WI38 (cell line): Measurements from ENCODE around the gene AGPAT2.

Experiments used
- H3K4me3 ChIP-seq: 2 replicates; pipeline ENCODE4 v1.5.1; 2011; ENCODE audit warnings: low read depth, mild to moderate bottlenecking, control low read depth, low read length
- CTCF ChIP-seq: IDR thresholded peaks from 2 replicates; pipeline ENCODE4 v1.5.1; 2012; ENCODE audit warnings: low read depth, mild to moderate bottlenecking, control low read depth, low read length

The AGPAT2 gene

DNA sequence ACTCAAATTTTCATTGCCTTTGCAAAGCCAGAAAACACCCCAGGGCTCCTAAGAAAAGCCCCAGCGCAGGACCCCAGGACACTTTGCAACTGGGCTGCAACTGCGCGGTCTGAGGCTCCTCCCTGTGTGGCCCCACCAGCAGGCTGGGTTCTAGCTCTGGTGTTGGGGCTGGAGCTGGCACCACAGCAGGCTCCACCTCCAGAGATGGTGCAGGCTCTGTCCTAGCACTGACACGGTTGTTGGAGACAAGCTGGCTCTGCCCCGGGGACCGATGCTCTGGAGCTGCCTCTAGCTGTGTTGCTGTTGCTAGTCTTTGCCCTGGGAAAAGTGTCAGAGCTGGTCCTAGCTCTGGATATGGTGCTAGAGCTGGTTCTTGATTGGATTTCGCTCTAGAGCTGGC lies 41.9 kb upstream of the AGPAT2 start:
- TF ChIP-seq CTCF, result no peak
- peak overlapping the region; percentile 84 for H3K4me3 ChIP-seq

DNA sequence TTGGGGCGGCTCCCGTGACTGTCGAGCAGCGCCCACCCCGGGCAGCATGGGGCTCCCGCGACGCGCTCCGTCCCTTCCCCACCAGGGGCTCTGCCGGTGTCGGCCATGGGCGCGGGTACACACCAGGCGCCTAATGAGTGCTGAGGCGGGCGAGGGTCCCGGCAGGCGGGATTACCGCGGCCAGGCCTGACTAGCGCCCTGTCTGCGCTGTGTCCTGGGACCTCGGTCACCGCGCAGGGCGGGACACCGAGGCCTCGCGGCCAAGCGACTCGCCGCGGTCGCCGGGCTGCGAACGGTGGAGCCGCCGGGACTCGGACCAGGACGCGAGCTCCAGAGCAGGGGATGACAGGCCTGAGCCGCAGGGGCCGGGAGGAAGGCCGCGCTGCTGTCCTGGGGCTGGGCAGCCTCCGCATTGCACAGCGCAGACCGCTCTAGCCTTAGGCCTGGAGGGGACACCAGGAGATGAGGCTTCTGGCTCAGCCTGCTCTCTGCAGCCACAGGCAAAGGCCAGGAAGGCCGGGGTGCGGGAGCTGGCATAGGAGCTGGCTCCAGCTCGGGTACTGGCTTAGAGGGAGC lies 41.4 kb upstream of the AGPAT2 start:
- peak overlapping the region; percentile 84 for H3K4me3 ChIP-seq
- no peak for TF ChIP-seq CTCF

DNA sequence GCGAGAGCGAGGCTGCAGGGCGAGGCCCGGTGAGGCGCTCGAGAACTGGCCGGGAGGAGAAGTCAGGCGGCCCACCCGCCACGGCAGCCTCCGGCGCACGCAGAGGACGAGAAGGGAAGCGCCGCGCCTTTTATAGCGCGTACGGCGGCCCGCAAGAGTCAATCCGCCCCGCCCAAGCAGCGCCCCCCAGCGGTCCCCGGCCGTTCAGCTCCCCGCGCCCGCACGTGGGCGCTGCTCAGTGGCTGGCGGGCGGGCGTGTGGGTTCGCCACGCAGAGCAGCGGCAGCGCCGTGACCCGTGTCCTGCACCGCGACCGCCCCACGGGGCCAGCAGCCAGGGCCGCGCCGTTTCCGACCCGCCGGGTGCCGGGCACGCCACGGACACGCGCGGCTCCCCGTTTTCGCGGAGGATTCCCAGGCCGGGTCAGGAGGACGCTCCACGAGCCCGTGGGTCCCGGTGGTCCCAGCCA lies 40.9 kb upstream of the AGPAT2 start:
- peak; percentile 65 for TF ChIP-seq CTCF

GRCh38 chr9:136726631-136727191 lies 39.5 kb upstream of the AGPAT2 start:
- peak overlapping the region; percentile 84 for H3K4me3 ChIP-seq
- TF ChIP-seq CTCF, result peak; percentile 30; the same call in 1 of the 2 replicates

More for the DNA sequence above, 40.9 kb upstream of the AGPAT2 start:
- H3K4me3 ChIP-seq, result peak overlapping the region; percentile 84

GRCh38 chr9:136726118-136726517 lies 38.9 kb upstream of the AGPAT2 start:
- H3K4me3 ChIP-seq, result peak overlapping the region; percentile 84
- no peak for TF ChIP-seq CTCF

- no peak for TF ChIP-seq CTCF
- H3K4me3 ChIP-seq, result peak overlapping the region; percentile 84; the same call in 1 of the 2 replicates
Measured at GRCh38 chr9:136725612-136726011, 38.4 kb upstream of the AGPAT2 start.

DNA sequence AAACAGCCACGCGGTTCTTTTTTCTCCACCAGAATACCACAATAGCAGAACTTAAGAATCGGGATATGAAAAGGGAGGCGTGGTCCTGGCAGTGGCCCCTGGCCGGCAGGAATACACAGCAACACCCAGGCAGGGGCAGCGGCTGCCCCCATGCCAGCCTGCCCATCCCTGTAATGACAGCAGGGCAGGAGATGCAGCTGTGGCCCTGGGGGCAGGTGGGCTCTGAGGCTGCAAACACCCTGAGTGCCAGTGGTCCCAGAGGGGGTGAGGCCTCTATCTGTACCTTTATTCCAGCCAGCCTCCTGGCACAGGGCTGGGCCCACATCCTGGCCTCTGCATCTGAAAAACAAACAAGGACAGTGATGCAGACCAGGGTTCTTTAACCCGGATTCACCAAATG lies 37.5 kb upstream of the AGPAT2 start:
- no peak for TF ChIP-seq CTCF
- H3K4me3 ChIP-seq, result no peak overlapping the region
